Measurements from ENCODE around the gene HID1.

Gene HID1

GRCh38 chr17:75005291-75005690 lies 32.7 kb upstream of the HID1 start:
- no peak for TF ChIP-seq YY1 (IDR thresholded peaks at IDR 0.05; ENCODE audit: insufficient read depth, insufficient read length)
- TF ChIP-seq ZNF274 (IDR thresholded peaks at IDR 0.05; ENCODE audit: low read depth, low read length), result no peak
- no peak for TF ChIP-seq SUZ12 (IDR thresholded peaks at IDR 0.05; ENCODE audit: extremely low read depth, insufficient read depth, insufficient read length)
- no peak overlapping the region for H3K9ac ChIP-seq (ENCODE audit: insufficient read length, low read depth)
- H3K36me3 ChIP-seq (ENCODE audit: insufficient read depth, insufficient read length, low read length), result peaks cover 56% of the 10 kb centered on the region
- H3K4me1 ChIP-seq (ENCODE audit: insufficient read depth, insufficient read length), result no peaks in the 10 kb centered on the region
- no peak overlapping the region for H3K4me3 ChIP-seq (ENCODE audit: insufficient read length, low read depth)
- H3K9me3 ChIP-seq (ENCODE audit: insufficient read depth, low read length), result no peaks in the 10 kb centered on the region
- no peaks in the 10 kb centered on the region for H3K27me3 ChIP-seq (ENCODE audit: insufficient read depth, insufficient read length)
- no peak for DNase-seq (ENCODE audit: low read depth, low spot score)

DNA sequence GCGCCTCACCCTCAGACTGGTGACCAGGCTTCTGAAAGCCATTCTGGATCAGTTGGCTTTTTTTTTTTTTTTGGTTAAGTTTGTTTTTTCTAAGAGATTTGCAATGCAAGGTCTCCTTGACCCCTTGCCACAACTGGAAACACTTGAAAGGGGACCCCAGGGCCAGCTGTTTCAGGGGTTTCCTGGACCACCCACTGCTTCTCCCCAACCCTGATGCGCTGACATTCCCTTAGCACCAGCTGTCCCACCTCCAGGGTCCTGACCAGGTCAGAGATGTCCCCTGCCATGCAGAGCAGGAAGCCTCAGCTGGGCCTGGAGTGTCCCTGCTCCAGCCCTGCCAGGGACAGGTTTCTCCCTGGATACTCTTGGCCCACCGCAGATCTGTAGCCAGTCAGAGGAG lies 31.8 kb upstream of the HID1 start:
- Histone ChIP-seq H3K27me3 (ENCODE audit: insufficient read depth, insufficient read length) (no peaks in the 10 kb centered on the region), H3K36me3 (ENCODE audit: insufficient read depth, insufficient read length, low read length) (peaks cover 63% of the 10 kb centered on the region), H3K9ac (ENCODE audit: insufficient read length, low read depth) (no peak overlapping the region), H3K4me3 (ENCODE audit: insufficient read length, low read depth) (no peak overlapping the region), H3K4me1 (ENCODE audit: insufficient read depth, insufficient read length) (no peaks in the 10 kb centered on the region), H3K9me3 (ENCODE audit: insufficient read depth, low read length) (no peaks in the 10 kb centered on the region)
- TF ChIP-seq SUZ12 (IDR thresholded peaks at IDR 0.05; ENCODE audit: extremely low read depth, insufficient read depth, insufficient read length), result no peak
- TF ChIP-seq ZNF274 (IDR thresholded peaks at IDR 0.05; ENCODE audit: low read depth, low read length), result no peak
- TF ChIP-seq YY1 (IDR thresholded peaks at IDR 0.05; ENCODE audit: insufficient read depth, insufficient read length), result no peak
- no peak for DNase-seq (ENCODE audit: low read depth, low spot score)

DNA sequence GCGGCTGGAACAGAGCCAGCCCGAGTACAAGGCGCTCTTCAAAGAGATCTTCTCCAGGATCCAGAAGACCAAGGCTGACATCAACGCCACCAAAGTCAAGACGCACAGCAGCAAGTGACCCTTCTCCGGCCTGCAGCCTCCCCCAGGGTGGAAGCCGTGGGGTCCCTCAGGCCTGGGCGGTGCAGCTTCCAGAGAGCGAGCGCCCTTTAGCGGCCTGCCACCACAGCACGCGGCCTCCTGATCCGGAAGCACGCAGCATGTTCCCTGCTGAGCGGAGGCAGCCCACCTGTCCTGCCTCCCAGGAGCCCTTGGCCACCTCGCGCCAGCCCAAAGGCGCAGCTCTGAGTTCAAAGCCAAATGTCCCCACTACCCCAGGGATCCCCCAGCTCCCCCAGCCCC lies 31.4 kb upstream of the HID1 start:
- no peak for TF ChIP-seq ZNF274 (IDR thresholded peaks at IDR 0.05; ENCODE audit: low read depth, low read length)
- TF ChIP-seq SUZ12 (IDR thresholded peaks at IDR 0.05; ENCODE audit: extremely low read depth, insufficient read depth, insufficient read length), result no peak
- TF ChIP-seq YY1 (IDR thresholded peaks at IDR 0.05; ENCODE audit: insufficient read depth, insufficient read length), result no peak
- H3K27me3 ChIP-seq (ENCODE audit: insufficient read depth, insufficient read length), result no peaks in the 10 kb centered on the region
- no peak overlapping the region for H3K9ac ChIP-seq (ENCODE audit: insufficient read length, low read depth)
- no peaks in the 10 kb centered on the region for H3K9me3 ChIP-seq (ENCODE audit: insufficient read depth, low read length)
- peaks cover 66% of the 10 kb centered on the region for H3K36me3 ChIP-seq (ENCODE audit: insufficient read depth, insufficient read length, low read length)
- H3K4me1 ChIP-seq (ENCODE audit: insufficient read depth, insufficient read length), result no peaks in the 10 kb centered on the region
- no peak for DNase-seq (ENCODE audit: low read depth, low spot score)
- no peak overlapping the region for H3K4me3 ChIP-seq (ENCODE audit: insufficient read length, low read depth)

DNA sequence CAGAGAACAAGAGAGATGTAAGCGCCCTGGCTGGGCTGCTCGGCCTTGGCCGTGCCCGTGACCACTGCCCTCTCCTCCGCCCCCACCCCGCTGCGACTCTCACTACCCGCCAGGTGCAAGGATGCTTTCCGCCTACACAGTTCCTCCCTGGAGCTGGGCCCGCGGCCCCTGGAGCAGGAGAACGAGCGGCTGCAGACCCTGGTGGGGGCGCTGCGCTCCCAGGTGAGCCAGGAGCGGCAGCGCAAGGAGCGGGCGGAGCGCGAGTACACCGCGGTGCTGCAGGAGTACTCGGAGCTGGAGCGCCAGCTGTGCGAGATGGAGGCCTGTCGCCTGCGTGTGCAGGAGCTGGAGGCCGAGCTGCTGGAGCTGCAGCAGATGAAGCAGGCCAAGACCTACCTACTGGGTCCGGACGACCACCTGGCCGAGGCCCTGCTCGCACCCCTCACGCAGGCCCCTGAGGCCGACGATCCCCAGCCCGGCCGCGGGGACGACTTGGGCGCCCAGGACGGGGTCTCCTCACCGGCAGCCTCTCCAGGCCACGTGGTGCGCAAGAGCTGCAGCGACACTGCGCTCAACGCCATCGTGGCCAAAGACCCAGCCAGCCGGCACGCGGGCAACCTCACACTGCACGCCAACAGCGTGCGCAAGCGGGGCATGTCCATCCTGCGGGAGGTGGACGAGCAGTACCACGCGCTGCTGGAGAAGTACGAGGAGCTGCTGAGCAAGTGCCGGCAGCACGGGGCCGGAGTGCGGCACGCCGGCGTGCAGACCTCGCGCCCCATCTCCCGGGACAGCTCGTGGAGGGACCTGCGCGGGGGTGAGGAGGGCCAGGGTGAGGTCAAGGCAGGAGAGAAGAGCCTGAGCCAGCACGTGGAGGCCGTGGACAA lies 30.8 kb upstream of the HID1 start:
- no peak for TF ChIP-seq SUZ12 (IDR thresholded peaks at IDR 0.05; ENCODE audit: extremely low read depth, insufficient read depth, insufficient read length)
- no peak for TF ChIP-seq YY1 (IDR thresholded peaks at IDR 0.05; ENCODE audit: insufficient read depth, insufficient read length)
- no peak for TF ChIP-seq ZNF274 (IDR thresholded peaks at IDR 0.05; ENCODE audit: low read depth, low read length)
- no peaks in the 10 kb centered on the region for H3K9me3 ChIP-seq (ENCODE audit: insufficient read depth, low read length)
- no peaks in the 10 kb centered on the region for H3K4me1 ChIP-seq (ENCODE audit: insufficient read depth, insufficient read length)
- H3K4me3 ChIP-seq (ENCODE audit: insufficient read length, low read depth), result no peak overlapping the region
- H3K36me3 ChIP-seq (ENCODE audit: insufficient read depth, insufficient read length, low read length), result peaks cover 68% of the 10 kb centered on the region
- DNase-seq (ENCODE audit: low read depth, low spot score), result no peak
- H3K9ac ChIP-seq (ENCODE audit: insufficient read length, low read depth), result no peak overlapping the region
- H3K27me3 ChIP-seq (ENCODE audit: insufficient read depth, insufficient read length), result no peaks in the 10 kb centered on the region

- DNase-seq (ENCODE audit: low read depth, low spot score), result no peak
- H3K9me3 ChIP-seq (ENCODE audit: insufficient read depth, low read length), result no peaks in the 10 kb centered on the region
- no peaks in the 10 kb centered on the region for H3K4me1 ChIP-seq (ENCODE audit: insufficient read depth, insufficient read length)
- peaks cover 68% of the 10 kb centered on the region for H3K36me3 ChIP-seq (ENCODE audit: insufficient read depth, insufficient read length, low read length)
- H3K4me3 ChIP-seq (ENCODE audit: insufficient read length, low read depth), result no peak overlapping the region
- H3K9ac ChIP-seq (ENCODE audit: insufficient read length, low read depth), result no peak overlapping the region
- TF ChIP-seq ZNF274 (IDR thresholded peaks at IDR 0.05; ENCODE audit: low read depth, low read length) (no peak), YY1 (IDR thresholded peaks at IDR 0.05; ENCODE audit: insufficient read depth, insufficient read length) (no peak), SUZ12 (IDR thresholded peaks at IDR 0.05; ENCODE audit: extremely low read depth, insufficient read depth, insufficient read length) (no peak)
- no peaks in the 10 kb centered on the region for H3K27me3 ChIP-seq (ENCODE audit: insufficient read depth, insufficient read length)
Observed at GRCh38 chr17:75001915-75002843, 29.6 kb upstream of the HID1 start.

- Histone ChIP-seq H3K4me3 (ENCODE audit: insufficient read length, low read depth) (no peak overlapping the region), H3K27me3 (ENCODE audit: insufficient read depth, insufficient read length) (no peaks in the 10 kb centered on the region), H3K36me3 (ENCODE audit: insufficient read depth, insufficient read length, low read length) (peaks cover 57% of the 10 kb centered on the region), H3K4me1 (ENCODE audit: insufficient read depth, insufficient read length) (no peaks in the 10 kb centered on the region), H3K9ac (ENCODE audit: insufficient read length, low read depth) (no peak overlapping the region), H3K9me3 (ENCODE audit: insufficient read depth, low read length) (no peaks in the 10 kb centered on the region)
- no peak for DNase-seq (ENCODE audit: low read depth, low spot score)
- no peak for TF ChIP-seq SUZ12 (IDR thresholded peaks at IDR 0.05; ENCODE audit: extremely low read depth, insufficient read depth, insufficient read length)
- no peak for TF ChIP-seq YY1 (IDR thresholded peaks at IDR 0.05; ENCODE audit: insufficient read depth, insufficient read length)
- no peak for TF ChIP-seq ZNF274 (IDR thresholded peaks at IDR 0.05; ENCODE audit: low read depth, low read length)
Observed at GRCh38 chr17:74999523-74999922, 27.0 kb upstream of the HID1 start.

- TF ChIP-seq YY1 (IDR thresholded peaks at IDR 0.05; ENCODE audit: insufficient read depth, insufficient read length), result no peak
- no peak for TF ChIP-seq ZNF274 (IDR thresholded peaks at IDR 0.05; ENCODE audit: low read depth, low read length)
- TF ChIP-seq SUZ12 (IDR thresholded peaks at IDR 0.05; ENCODE audit: extremely low read depth, insufficient read depth, insufficient read length), result no peak
- Histone ChIP-seq H3K27me3 (ENCODE audit: insufficient read depth, insufficient read length) (no peaks in the 10 kb centered on the region), H3K9ac (ENCODE audit: insufficient read length, low read depth) (no peak overlapping the region), H3K4me3 (ENCODE audit: insufficient read length, low read depth) (no peak overlapping the region), H3K9me3 (ENCODE audit: insufficient read depth, low read length) (no peaks in the 10 kb centered on the region), H3K4me1 (ENCODE audit: insufficient read depth, insufficient read length) (no peaks in the 10 kb centered on the region), H3K36me3 (ENCODE audit: insufficient read depth, insufficient read length, low read length) (peaks cover 54% of the 10 kb centered on the region)
- no peak for DNase-seq (ENCODE audit: low read depth, low spot score)
Observed at GRCh38 chr17:74998783-74999182, 26.2 kb upstream of the HID1 start.
